Measurements from ENCODE around the gene SLC16A3. TPM values are rescaled to one million over a fixed set of nuclear protein-coding genes. Genes with fewer than 3 reads are reported as not detected.
A peak's percentile ranks its signal among the peaks of the same experiment; 100 is the strongest.

Gene SLC16A3
- total and polyA plus RNA-seq, 10 of the 15 experiments (the other 5 are each of a cell fraction or from before 2014, with no cell fraction given): 0.10 to 46.5 (median 8.0) TPM

GRCh38 chr17:82228278-82228841, 482 bp upstream of the SLC16A3 start (continued):
- TF ChIP-seq ZBTB40 (IDR thresholded peaks at IDR 0.05; ENCODE audit: borderline replicate concordance) (peak; percentile 27; the same call in 1 of the 2 replicates), HDGF (IDR thresholded peaks at IDR 0.05) (peak; percentile 44; the same call in 1 of the 2 replicates), RB1 (IDR thresholded peaks at IDR 0.05; ENCODE audit: borderline replicate concordance) (no peak), SUPT20H (IDR thresholded peaks at IDR 0.05; ENCODE audit: borderline replicate concordance, control insufficient read depth, low read depth, low read length) (no peak), ZNF384 (IDR thresholded peaks at IDR 0.05; ENCODE audit: borderline replicate concordance, low read depth, low read length) (no peak), CBX5 (IDR thresholded peaks at IDR 0.05; ENCODE audit: low read depth) (no peak), ESRRA (IDR thresholded peaks at IDR 0.05; ENCODE audit: low read length) (no peak), HCFC1 (IDR thresholded peaks at IDR 0.05; ENCODE audit: low read length) (no peak), SP1 (IDR thresholded peaks at IDR 0.05; ENCODE audit: low read depth, low read length) (no peak), NR2C1 (IDR thresholded peaks at IDR 0.05) (no peak), KLF5 (IDR thresholded peaks at IDR 0.05; ENCODE audit: partially characterized antibody) (peak; percentile 18), BCL11A (IDR thresholded peaks at IDR 0.05; ENCODE audit: low read depth, low read length) (no peak), E4F1 (IDR thresholded peaks at IDR 0.05; ENCODE audit: borderline replicate concordance, partially characterized antibody) (no peak), NBN (IDR thresholded peaks at IDR 0.05) (peak; percentile 67; the same call in 1 of the 2 replicates), SKIL (IDR thresholded peaks at IDR 0.05; ENCODE audit: low read depth, poor library complexity, severe bottlenecking) (no peak), MEF2A (IDR thresholded peaks at IDR 0.05; ENCODE audit: insufficient read depth, low read depth, low read length) (no peak), ZNF24 (IDR thresholded peaks at IDR 0.05) (no peak), POLR2A (IDR thresholded peaks at IDR 0.05; ENCODE audit: low read depth, low read length) (peak; percentile 33), FOXM1 (IDR thresholded peaks at IDR 0.05; ENCODE audit: low read depth, low read length) (no peak), TAF1 (IDR thresholded peaks at IDR 0.05; ENCODE audit: borderline replicate concordance, low read depth, low read length) (no peak)
